K562 (cell line): ENCODE results near the gene TMIGD2. TPM values are rescaled to one million over a fixed set of nuclear protein-coding genes. Genes with fewer than 3 reads are reported as not detected.
A peak's percentile ranks its signal among the peaks of the same experiment; 100 is the strongest.

Source experiments
- BACH1 ChIP-seq: fragments of 200-800 bp; sonication (Bioruptor generic); IDR thresholded peaks from 2 replicates; pipeline ENCODE4 v1.6.1; 2016; ENCODE audit warnings: missing genetic modification characterization, missing compliant biosample characterization
- CBX1 ChIP-seq: sonication (generic); IDR thresholded peaks from 2 replicates; pipeline ENCODE4 v1.6.1; 2016; ENCODE audit warnings: antibody characterized with exemption, low read depth, mild to moderate bottlenecking
- CEBPG ChIP-seq, 3 experiments: fragments of 200-800 bp in 1 of 3; sonication (Bioruptor generic) in 1 of 3; sonication (generic) in 1 of 3; formaldehyde crosslinking in 1 of 3; IDR thresholded peaks in 2 of 3; conservative IDR thresholded peaks in 1 of 3; 2 replicates each; pipeline versions ENCODE4 v1.6.1 to v1.8.0; 2016 to 2022; ENCODE audit warnings: missing compliant biosample characterization in 2 of 3, missing genetic modification characterization in 2 of 3, mild to moderate bottlenecking in 1 of 3, missing genetic modification reagents in 1 of 3
- DACH1 ChIP-seq: fragments of 450-650 bp; IDR thresholded peaks from 2 replicates; pipeline ENCODE4 v1.6.1; 2018; ENCODE audit not compliant: partially characterized antibody
- EZH2 ChIP-seq: IDR thresholded peaks from 2 replicates; pipeline ENCODE4 v1.6.1; 2012; ENCODE audit warnings: low read depth, mild to moderate bottlenecking, inconsistent platforms, low read length, borderline replicate concordance
- FIP1L1 ChIP-seq: fragments of 200-400 bp; formaldehyde crosslinking; IDR thresholded peaks from 2 replicates; pipeline ENCODE4 v1.6.1; 2018; ENCODE audit warnings: mild to moderate bottlenecking, low read depth, low read length; ENCODE audit not compliant: poor library complexity, severe bottlenecking
- FOXJ2 ChIP-seq: fragments of 200-800 bp; sonication (Bioruptor generic); IDR thresholded peaks from 2 replicates; pipeline ENCODE4 v1.6.1; 2016; ENCODE audit warnings: missing genetic modification characterization, missing compliant biosample characterization
- GTF2F1 ChIP-seq: IDR thresholded peaks from 2 replicates; pipeline ENCODE4 v1.6.1; 2011; ENCODE audit warnings: low read depth, low read length, improper control_type of control experiment
- HNRNPH1 ChIP-seq: fragments of 200-400 bp; formaldehyde crosslinking; optimal IDR thresholded peaks from 2 replicates; pipeline ENCODE3; 2017; ENCODE audit warnings: low read depth, mild to moderate bottlenecking, low read length, moderate library complexity
- HNRNPLL ChIP-seq: fragments of 200-400 bp; formaldehyde crosslinking; IDR thresholded peaks from 2 replicates; pipeline ENCODE4 v1.6.1; 2017; ENCODE audit warnings: low read length, low read depth, mild to moderate bottlenecking; ENCODE audit not compliant: poor library complexity, severe bottlenecking
- KAT7 ChIP-seq: sonication (generic); formaldehyde crosslinking; IDR thresholded peaks from 2 replicates; pipeline ENCODE4 v1.8.0; 2022; ENCODE audit warnings: missing genetic modification reagents, mild to moderate bottlenecking, borderline replicate concordance
- KDM2B ChIP-seq: fragments of 250-450 bp; sonication (Bioruptor Pico); IDR thresholded peaks from 2 replicates; pipeline ENCODE4 v1.8.0; 2021; ENCODE audit warnings: mild to moderate bottlenecking, moderate library complexity
- MCM2 ChIP-seq: fragments of 450-650 bp; IDR thresholded peaks from 2 replicates; pipeline ENCODE4 v1.6.1; 2017; ENCODE audit warnings: low read depth, mild to moderate bottlenecking
- PML ChIP-seq: IDR thresholded peaks from 2 replicates; pipeline ENCODE4 v1.6.1; 2012; ENCODE audit warnings: low read length, inconsistent platforms
- SAP30 ChIP-seq: fragments of 200-600 bp; sonication (generic); IDR thresholded peaks from 2 replicates; pipeline ENCODE4 v1.6.1; 2012; ENCODE audit warnings: borderline replicate concordance, low read depth, mild to moderate bottlenecking, moderate library complexity, low read length, control low read depth, inconsistent platforms; ENCODE audit not compliant: insufficient read depth, poor library complexity, severe bottlenecking
- SREBF1 ChIP-seq: fragments of 150-350 bp; IDR thresholded peaks from 2 replicates; pipeline ENCODE4 v1.6.1; 2014; ENCODE audit warnings: antibody characterized with exemption, low read depth, low read length, borderline replicate concordance
- TBP ChIP-seq: optimal IDR thresholded peaks from 2 replicates; pipeline ENCODE3; 2011; ENCODE audit warnings: low read depth, low read length, improper control_type of control experiment
- TFAP4 ChIP-seq: sonication (generic); formaldehyde crosslinking; IDR thresholded peaks from 2 replicates; pipeline ENCODE4 v1.8.0; 2022; ENCODE audit warnings: missing genetic modification reagents, mild to moderate bottlenecking, moderate library complexity, borderline replicate concordance
- ZNF584 ChIP-seq: fragments of 200-800 bp; sonication (Bioruptor generic); IDR thresholded peaks from 2 replicates; pipeline ENCODE4 v1.6.1; 2016; ENCODE audit warnings: low read depth, mild to moderate bottlenecking, missing genetic modification characterization, missing compliant biosample characterization
- ZNF644 ChIP-seq: fragments of 200-800 bp; sonication (Bioruptor generic); IDR thresholded peaks from 2 replicates; pipeline ENCODE4 v1.6.1; 2016; ENCODE audit warnings: low read depth, missing genetic modification characterization, missing compliant biosample characterization
- polyA plus RNA-seq, 8 experiments: library from polyadenylated mRNA; depleted of rRNA in 4 of 8; stranded (reverse) in 5 of 8; unstranded in 3 of 8; fragments of >200 nt; fragmentation: Nextera tagmentation in 2 of 8; fragmentation: Illumina TruSeq in 1 of 8; extraction: Ambion mirVana in 2 of 8; extraction: Trizol in 1 of 8; gene quantifications; 2 replicates each; pipeline versions ENCODE4 v1.2.1 to v1.2.3, GENCODE V29; 2011 to 2014; ENCODE audit warnings: inconsistent platforms in 1 of 8, missing spikeins in 1 of 8
- total RNA-seq, 7 experiments: library from RNA; depleted of rRNA in 6 of 7; stranded (reverse); fragments of >200 nt in 6 of 7; fragmentation: Illumina TruSeq in 2 of 7; extraction: Trizol in 2 of 7; gene quantifications; 2 replicates each; pipeline versions ENCODE4 v1.2.1 to v1.2.3, GENCODE V29; 2011 to 2021; ENCODE audit warnings: low replicate concordance in 1 of 7
- TF ChIP-seq, protein P1 (sequence below): IDR thresholded peaks from 3 replicates; pipeline ENCODE4 v1.6.1; 2011; ENCODE audit warnings: borderline replicate concordance, mild to moderate bottlenecking, moderate library complexity; ENCODE audit not compliant: insufficient read length; ENCODE audit errors: extremely low read depth
- TF ChIP-seq, protein P2 (sequence below): fragments of 200-800 bp; sonication (Bioruptor generic); IDR thresholded peaks from 2 replicates; pipeline ENCODE4 v1.6.1; 2017; ENCODE audit warnings: missing genetic modification characterization, missing compliant biosample characterization

TMIGD2 gene
- total and polyA plus RNA-seq, 9 of the 15 experiments (the other 6 are each of a cell fraction or from before 2014, with no cell fraction given): not detected

GRCh38 chr19:4342615-4343369 is 40.6 kb upstream of the TMIGD2 start (continued):
- TF ChIP-seq TFAP4 (CRISPR knock-in tag) (peak; percentile 62; the same call in 1 of the 2 replicates), HNRNPH1 (no peak), SREBF1 (no peak), ZNF584 (peak; percentile 99), BACH1 (peak; percentile 99), SAP30 (no peak), FIP1L1 (no peak), ZNF644 (tag) (peak; percentile 100), HNRNPLL (peak; percentile 43), FOXJ2 (tag) (peak; percentile 99), TBP (peak; percentile 73), EZH2 (peak; percentile 100), GTF2F1 (peak; percentile 73), KDM2B (CRISPR knock-in tag) (0 out of 2 replicates have a peak, but pooled peaks have one; percentile 57), CBX1 (no peak), DACH1 (no peak), MCM2 (no peak), KAT7 (CRISPR knock-in tag) (peak; percentile 77; the same call in 1 of the 2 replicates), CEBPG (CRISPR knock-in tag; IDR thresholded peaks at IDR 0.05) (no peak), CEBPG (tag; conservative IDR thresholded peaks at IDR 0.05 in 1 of 2, IDR thresholded peaks at IDR 0.05 in 1 of 2) (no peak), PML (peak; percentile 34)
- TF ChIP-seq, protein P1, sequence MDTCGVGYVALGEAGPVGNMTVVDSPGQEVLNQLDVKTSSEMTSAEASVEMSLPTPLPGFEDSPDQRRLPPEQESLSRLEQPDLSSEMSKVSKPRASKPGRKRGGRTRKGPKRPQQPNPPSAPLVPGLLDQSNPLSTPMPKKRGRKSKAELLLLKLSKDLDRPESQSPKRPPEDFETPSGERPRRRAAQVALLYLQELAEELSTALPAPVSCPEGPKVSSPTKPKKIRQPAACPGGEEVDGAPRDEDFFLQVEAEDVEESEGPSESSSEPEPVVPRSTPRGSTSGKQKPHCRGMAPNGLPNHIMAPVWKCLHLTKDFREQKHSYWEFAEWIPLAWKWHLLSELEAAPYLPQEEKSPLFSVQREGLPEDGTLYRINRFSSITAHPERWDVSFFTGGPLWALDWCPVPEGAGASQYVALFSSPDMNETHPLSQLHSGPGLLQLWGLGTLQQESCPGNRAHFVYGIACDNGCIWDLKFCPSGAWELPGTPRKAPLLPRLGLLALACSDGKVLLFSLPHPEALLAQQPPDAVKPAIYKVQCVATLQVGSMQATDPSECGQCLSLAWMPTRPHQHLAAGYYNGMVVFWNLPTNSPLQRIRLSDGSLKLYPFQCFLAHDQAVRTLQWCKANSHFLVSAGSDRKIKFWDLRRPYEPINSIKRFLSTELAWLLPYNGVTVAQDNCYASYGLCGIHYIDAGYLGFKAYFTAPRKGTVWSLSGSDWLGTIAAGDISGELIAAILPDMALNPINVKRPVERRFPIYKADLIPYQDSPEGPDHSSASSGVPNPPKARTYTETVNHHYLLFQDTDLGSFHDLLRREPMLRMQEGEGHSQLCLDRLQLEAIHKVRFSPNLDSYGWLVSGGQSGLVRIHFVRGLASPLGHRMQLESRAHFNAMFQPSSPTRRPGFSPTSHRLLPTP: no peak
- TF ChIP-seq, protein P2, sequence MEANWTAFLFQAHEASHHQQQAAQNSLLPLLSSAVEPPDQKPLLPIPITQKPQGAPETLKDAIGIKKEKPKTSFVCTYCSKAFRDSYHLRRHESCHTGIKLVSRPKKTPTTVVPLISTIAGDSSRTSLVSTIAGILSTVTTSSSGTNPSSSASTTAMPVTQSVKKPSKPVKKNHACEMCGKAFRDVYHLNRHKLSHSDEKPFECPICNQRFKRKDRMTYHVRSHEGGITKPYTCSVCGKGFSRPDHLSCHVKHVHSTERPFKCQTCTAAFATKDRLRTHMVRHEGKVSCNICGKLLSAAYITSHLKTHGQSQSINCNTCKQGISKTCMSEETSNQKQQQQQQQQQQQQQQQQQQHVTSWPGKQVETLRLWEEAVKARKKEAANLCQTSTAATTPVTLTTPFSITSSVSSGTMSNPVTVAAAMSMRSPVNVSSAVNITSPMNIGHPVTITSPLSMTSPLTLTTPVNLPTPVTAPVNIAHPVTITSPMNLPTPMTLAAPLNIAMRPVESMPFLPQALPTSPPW (CRISPR knock-in tag): peak; percentile 80
